GM18498 (cell line): ENCODE measurements around the gene DOK7.
"Not testable (repeated sequence)": the region's sequence is repeated elsewhere in the genome, so short reads cannot be mapped to it uniquely, and the experiment has no call there.

Source experiments
- ATAC-seq: cut with Tn5 transposase; IDR thresholded peaks from one replicate; pipeline ENCODE4 v1.9.1; 2021; ENCODE audit warnings: mild to moderate bottlenecking, moderate library complexity; ENCODE audit not compliant: unreplicated experiment

Gene DOK7

DNA sequence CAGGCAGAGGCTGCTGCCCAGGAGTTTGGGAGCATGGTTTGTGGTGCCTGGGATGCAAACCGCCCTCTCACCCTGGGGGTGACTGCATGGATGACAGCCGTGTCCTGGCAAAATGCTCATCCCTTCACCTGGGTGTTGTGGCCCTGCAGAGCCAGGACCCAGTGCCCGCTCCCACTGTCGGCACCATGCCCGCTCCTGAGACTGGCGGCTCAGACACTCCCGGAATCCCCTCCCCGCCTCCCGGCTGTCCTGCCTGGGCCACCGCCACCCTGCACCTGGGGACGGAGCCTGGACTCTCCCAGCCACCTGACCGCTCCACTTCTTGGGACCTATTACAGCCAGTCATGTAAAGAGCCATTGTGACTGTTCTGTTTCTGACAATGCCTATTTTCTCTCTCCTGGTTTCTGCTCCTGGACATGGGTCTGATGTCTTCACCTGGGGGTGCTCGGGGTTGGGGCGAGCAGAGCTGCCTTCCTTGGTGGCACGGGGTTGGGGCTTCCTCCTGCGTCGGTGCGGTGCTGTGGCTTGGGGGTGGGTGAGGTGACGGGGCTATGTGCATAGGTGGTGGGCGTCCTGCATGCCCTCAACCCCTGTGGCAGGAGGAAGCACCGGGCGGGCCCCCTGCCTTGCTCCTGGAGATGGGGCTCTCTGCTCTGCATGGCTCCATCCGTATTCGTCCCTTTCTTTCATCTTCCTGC is 38.2 kb downstream of the DOK7 start:
- ATAC-seq: no peak

DNA sequence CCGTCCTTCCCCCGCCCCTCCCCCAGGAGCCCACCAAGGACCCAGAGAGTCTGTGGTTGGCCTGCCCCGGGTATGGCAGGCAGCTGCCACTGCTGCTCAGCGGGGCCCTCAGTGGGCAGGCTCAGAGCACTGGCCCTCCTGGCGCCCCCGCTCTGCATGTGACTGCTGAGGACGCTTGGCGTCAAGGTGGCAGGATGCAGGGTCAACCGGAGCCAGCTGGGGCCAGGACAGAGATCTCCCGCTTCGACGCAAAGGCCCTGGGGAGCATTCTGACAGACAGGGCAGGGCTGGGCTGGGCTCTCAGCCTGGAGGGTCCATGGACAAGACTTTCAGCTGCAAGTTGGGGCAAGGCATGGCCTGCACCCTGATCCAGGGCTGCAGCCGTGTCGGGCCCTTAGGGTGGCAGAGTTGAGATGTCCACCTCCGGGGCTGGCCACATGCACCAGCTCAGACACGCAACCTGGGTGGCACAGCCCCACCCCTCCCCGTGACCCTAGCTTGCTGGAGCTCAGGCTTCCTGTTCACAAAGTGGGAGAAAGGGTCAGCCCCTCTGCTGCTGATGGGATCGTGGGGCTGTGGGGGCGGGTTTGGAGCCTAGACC is 38.8 kb downstream of the DOK7 start:
- no peak for ATAC-seq

DNA sequence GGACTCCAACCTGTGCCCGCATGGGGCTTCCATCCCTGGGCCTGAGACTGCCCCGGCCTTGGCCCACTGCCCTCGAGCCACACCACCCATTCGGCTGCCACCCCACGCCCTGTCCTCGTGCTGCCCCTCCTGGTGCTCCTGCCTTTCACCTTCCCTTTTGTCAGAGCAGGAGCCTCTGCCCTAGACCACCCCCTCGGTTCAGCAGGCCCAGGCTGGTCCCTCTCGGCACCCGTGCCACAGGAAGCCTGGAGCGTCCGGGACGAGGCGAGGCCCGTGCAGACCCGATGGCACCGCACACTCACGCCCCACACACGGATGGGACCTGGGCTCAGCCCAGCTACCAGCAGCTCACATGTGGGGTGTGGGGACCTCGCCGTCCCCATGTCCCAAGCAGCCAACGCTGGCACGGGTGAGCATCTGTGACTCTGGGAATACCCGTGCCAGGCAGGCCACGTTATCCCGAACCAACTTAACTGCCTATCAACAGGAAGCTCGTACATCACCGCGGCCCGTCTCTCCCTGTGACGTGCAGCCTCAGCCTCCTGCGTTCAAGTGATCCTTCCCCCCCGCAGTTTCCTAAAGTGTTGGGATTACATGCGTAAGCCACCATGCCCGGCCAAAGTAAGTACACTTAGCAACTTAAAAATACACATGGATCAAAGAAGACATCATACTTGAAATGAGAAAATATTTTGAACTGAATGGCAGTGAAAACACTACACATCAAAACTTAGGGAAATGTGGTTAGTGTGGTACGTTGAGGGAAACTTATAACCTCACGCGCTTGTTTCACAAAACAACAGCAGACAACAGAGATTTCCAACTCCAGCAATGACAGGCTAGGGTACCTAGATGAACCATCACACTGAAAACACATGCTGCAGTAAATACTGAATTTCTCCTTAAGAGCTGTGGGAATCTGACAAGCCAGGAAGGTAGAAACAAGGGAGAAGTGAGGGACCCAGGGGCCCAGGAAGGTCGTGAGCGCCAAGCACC is 40.1 kb downstream of the DOK7 start:
- no peak for ATAC-seq

DNA sequence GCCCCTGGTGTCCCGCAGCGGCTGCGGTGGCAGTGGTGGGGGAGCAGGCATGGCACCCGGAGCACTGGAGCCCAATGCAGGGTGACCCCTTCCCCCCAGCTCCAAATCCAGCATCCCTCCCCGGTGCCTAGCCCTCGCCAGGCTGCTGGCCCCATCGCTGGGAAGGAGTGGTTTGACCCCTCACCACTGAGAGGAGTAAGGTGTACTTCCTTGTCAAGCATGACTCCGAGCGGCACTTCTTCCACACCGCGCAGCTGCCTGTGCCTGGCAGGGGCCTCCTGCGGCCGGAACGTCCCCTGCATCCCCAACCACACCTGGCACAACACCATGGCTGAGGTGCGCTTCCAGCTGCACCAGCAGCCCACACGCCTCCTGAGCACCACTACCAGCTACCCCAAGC is 42.1 kb downstream of the DOK7 start:
- no peak for ATAC-seq

DNA sequence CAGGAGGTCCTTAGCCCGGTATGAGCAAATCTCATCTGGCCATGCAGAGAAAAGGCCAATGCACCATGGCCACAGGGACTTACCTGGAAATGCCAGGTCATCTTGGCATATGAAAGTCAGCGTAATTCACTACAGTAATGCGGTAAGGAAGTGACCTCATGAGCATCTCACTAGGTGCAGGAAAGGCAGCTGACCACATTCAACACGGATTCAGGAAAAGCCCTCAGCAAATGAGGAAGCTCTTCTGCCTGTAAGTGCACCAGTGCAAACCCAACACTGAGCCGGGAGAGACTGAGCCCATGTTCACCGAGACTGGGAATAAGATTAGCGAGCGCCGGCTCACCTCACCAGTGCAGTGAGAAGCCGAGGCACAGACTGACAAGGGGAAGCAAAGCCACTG is 45.4 kb downstream of the DOK7 start:
- no peak for ATAC-seq

DNA sequence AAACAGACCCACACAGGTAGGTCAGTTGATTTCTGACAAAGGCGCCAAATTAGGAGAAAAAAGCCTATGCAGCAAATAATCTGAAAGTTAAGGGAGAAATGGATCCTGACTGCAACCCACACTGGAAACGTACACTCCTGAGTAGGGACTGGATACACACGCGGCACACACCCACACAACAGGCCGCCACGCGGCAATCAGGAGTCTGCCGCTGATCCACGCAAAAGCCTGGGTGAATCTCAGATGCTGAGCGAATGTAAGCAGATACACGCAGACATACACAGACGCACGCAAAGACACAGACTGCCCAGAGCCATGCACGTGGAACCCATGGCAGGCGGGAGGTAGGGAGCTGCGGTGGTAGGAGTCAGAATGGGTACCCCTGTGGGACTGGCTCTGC is 47.4 kb downstream of the DOK7 start:
- no peak for ATAC-seq

DNA sequence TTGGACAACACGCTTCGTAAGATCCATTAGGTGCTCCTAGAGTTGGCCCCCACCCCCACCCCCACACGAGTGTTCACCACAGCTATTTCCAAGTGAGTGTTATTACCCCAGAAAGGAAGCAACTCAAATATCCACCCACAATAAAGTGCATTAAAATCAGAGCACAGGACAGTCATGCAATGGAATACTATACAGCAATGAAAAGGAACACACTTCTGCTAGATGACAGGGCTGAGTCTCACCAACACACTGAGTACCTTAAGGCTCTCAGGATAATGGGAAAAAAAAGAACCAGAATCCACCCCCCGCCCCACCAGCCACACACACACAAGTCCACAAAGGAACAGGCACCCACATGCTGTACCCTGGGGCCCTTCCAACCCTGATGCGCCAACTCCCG is 48.1 kb downstream of the DOK7 start:
- ATAC-seq: no peak

DNA sequence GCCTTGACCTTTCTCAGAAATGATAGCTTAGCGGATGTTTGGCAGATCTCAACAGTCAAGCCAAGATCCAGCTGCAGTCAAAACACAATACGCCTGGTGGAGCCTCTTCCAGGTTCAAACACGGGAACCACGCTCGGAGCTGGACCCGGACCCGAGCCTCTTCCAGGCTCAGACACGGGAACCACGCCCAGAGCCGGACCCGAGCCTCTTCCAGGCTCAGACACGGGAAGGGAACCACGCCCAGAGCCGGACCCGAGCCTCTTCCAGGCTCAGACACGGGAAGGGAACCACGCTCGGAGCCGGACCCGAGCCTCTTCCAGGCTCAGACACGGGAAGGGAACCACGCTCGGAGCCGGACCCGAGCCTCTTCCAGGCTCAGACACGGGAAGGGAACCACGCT is 48.5 kb downstream of the DOK7 start:
- not testable (repeated sequence) for ATAC-seq

DNA sequence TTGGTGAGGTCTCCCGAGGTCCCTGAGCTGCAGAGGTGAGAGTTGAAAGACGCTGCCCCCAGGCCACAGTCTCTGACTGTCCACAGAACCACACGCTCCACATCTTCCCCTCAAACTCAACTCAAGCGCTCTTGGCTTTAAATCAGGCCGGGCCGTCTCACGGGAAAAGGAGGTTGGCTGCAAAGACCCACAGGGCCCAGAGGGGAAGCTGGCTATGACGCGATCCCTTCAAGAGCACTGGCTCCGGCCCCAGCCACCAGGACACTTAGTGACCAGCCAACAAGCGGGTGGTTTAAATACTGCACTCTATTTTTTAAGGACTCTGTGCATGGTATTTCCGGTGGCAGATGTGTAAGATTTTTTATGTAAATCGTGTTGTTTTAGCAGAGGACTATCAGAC is 49.2 kb downstream of the DOK7 start:
- ATAC-seq: no peak

DNA sequence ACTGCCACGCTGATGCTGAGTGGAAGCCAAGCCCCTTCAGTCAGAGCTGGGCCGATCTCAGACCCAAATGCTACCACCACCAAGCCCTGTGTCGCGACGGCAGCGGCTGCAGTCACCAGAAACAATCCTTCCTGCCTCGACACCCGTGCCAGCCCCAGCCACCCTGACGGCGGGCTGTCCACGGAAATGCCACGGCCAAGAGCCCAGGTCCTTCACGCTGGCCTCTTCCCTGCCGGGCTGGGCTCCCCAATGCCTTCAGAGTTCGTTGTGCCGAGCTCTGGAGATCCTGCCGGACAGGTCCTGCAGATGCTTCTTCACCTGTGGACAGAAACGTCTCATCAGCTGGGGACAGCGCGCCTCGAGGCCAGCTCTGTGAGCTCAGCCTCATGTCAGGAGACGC is 49.6 kb downstream of the DOK7 start:
- no peak for ATAC-seq

DNA sequence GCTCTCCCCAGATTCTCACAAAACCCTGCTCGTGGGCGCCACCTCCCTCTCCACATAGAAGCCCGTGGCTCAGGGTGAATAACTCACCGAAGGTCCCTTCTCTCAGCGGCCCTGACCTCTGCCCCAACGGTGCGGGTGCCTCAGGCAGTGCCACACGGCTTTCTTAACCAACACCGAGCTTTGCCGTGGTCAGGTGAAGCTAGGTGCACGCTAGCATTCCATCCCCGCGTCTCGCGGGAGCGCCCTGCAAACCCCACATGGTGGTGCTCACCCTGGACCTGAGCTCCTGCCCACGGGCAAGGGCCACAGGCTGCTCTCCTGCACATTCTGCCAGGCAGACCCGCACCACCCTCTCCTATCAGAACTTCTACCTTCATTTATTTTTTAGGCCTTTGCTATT is 50.7 kb downstream of the DOK7 start:
- no peak for ATAC-seq

DNA sequence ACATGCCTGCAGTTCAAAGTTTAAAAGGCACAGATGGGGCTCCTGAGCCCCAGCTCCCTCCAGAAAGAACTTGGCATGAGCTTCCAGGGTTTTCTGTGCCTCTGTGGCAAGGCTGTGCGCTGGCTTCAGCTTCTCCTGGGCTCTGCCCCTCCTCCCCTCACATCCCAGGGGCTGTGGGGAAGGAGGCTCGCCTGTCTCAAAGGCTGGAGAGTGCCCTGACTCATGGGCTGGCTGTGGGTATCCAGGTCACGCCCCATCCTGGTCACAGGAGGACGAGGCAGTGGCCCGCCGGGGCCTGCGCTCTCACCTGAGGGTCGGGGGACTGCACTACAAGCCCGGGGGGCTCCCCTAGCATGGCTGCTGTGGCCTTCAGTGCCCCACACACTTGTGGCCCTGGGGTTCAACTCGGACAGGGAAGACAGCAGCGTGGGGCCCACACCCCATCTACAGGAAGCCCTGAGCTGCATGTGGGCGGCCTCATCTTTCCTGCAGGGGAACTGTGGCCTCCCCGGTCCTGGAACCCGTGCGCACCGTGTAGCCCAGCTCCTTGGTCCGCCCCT is 51.2 kb downstream of the DOK7 start:
- no peak for ATAC-seq

DNA sequence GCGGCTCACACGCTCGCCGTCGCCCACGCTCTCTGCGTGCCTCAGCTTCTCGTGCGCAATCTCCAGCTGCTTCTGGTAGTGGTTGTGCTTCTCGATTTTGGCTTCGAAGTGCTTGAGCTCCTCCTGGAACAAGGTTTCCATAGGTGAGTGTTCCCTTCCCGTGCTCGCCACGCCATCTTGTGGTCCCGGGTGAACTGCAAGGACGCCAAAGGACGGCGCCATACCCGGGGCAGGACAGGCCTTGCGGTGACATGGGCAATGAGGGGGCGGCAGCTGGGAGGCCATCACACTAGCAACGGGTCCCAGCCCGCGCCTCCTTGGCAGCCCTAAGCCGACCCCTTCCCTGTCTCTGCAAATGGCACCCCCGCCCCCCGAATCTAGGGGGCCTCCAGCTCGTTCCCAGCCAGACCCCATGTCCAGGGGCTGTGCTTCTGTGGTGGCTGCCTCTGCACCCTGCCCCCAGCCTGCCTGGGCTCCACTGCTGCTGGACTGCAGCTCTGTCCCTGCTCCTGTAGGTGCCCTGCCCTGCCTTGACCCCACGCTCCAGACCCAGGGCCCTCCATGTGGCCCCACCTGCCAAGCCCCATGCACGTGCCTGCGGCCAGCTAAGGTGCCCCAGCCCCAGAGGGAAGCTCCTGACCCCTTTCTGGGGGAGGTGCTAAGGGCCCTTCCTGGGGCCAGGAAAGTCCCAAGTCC is 51.8 kb downstream of the DOK7 start:
- no peak for ATAC-seq

DNA sequence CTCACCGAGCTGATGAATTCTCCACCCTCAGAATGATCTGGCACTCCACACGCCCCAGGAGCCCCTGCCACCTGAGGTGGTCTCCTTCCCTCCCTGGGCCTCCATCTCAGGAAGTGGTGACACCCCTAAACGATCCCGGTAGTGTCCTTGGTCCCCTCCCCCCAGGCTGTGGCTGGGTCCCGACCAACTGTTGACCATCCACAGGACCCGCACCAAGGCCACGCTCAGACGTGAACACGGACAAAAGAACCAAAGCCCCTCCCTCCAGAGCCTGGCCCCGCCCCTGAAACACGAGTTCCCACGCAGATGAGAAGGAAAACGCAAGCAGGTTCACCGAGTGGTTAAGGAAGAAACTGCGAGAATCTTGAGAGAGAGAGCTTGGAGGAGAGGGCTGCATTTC is 52.5 kb downstream of the DOK7 start:
- no peak for ATAC-seq

DNA sequence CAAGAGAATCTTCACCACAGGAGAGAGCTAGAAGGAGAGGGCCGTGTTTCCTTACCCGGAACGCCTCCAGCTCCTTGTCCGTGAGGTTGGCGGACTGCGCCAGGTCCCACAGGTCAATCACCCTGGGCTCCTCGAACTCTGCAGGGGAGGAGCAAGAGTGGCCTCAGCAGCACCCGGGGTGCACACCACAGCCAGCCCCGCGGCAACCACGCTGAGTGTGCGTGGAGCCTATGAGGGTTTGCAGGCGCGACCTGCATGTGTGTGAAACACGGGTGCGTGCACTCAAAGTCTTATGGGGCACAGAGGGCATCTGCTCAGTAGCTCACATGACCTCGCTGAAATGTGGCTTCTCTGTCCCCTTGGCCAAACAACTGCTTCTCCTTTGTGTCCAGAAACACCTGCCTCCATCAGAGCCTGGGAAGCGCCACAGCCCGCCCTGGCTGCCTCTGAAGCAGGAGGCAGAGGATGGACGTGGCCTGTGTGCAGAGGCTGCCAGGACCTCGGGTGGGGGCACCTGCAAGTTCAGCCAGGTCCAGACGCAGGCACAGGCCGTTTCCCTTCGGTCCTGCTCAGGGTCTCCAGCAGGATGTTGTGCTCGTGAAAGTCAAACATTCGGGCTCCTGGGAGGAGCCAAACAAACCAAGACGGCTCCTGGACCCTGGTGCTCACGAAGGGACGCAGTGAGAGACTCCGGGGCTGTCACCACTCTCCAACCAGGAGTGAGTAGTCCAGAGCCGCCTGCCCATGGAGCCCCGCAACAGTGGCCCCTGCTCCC is 53.1 kb downstream of the DOK7 start:
- no peak for ATAC-seq

DNA sequence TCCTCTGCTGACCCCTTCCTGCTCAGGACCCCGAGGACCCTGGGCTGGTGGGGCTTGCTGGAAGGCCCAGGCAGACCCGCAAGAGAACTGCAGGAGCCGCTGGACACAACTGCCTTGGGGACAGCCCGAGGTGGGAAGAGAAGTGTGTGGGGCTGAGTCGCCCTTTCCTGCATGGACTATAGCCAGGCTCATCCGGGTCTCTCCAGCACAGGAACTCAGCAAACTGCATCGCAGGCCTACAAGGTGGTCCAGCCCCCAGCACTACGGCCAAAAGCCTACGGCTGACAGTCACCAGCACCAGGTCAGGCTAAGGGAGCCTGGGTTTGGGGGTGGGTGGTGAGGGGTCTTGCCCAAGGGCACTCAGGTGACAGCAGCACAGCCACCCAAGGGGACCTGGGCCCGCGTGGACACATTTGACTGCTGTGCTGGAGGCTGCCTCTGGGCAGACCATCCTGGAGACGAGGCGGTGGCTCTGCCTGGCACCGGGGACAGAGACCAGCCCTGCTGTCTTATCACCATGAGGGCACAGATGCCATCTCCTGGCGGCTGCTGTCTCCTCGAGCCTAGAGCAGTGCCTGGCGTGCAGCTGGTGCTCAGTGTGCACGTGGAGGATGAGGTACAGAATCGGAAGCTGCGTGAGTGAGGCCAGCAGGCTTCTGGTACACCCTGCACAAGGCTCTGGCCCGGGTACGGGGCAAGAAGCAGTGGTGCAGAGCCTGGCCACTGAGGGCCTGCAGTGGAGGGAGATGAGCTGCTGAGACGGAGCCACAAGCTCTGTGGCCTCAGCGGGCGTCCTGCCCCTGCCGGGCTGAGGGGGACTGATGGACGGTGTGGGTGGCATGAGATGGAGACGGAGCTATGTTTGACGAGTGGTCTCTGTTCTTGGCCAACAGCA is 54.0 kb downstream of the DOK7 start:
- no peak for ATAC-seq

DNA sequence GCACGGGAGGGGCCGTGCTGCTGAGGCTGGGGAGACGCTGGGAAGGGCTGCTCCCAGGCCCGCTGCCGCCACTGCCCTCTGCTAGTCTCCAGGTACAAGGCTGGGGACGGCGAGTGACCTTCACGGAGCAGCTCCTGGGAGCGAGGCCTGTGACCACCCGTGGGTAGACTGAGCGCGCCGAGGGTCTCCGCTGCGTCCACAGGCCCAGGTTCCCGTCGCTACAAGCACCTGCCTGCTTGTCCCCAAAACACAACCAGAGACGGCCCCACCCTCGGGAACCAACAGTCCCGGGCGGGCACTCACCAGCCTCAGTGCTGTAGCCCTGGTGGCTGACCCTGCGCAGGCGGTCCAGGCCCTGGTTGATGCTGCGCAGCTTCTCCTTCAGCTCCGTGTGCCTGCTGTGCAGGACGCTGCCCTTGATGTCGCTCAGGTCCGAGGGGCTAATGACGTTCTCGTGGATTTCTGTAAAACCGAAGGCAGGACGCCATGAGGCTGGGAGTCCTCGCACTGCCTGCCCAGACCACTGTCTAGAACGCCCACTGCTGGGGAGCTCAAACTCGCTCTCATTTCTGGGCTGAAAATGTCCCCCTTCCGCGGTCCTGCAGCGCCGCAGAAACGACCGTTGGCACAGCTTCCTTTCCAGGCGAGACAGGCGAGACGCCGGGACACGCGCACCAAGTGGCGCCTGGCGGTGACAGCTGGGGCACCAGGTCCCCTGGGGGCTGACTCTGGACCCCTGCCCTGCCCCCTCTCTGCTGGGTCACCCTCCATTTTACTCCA is 54.8 kb downstream of the DOK7 start:
- no peak for ATAC-seq

DNA sequence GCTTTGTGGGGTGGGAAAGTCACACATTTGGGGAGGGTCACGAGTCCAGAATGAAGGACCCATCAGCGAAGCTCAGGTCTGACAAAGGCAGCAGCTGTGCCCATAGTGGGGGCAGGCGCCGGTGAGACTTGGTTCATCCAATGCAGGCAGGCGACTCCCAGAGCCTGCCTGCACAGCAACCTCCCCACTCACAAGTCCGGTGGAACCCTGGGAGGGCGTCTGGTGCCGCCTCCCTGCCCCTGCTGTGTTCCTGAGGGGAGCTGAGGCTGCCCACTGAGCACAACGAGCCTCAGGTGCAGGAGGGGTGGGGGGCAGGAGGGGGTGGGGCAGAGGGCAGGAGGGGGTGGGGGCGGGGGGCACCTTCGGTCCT is 55.4 kb downstream of the DOK7 start:
- ATAC-seq: no peak
